GM13976 (cell line): Measurements from ENCODE around the gene CACNB4.

ENCODE experiments used
- DNase-seq: peaks from one replicate; pipeline ENCODE4 v3.0.0; 2012; ENCODE audit warnings: low spot score
- CTCF ChIP-seq: IDR thresholded peaks from 2 replicates; pipeline ENCODE4 v1.5.1; 2012; ENCODE audit warnings: borderline replicate concordance, mild to moderate bottlenecking; ENCODE audit not compliant: insufficient read depth; ENCODE audit errors: extremely low read depth, missing control alignments, control extremely low read depth
- in situ Hi-C: fragments of 300-500 bp; cut with MboI; formaldehyde crosslinking; loops from one replicate; pipeline ENCODE4 v1.12.0; 2022; ENCODE audit warnings: low sequenced_read_pairs, mixed read lengths, inconsistent platforms; ENCODE audit not compliant: unreplicated experiment

The CACNB4 gene

GRCh38 chr2:151823651-151824050 lies 275.2 kb downstream of the CACNB4 start:
- DNase-seq = no peak
- no peak for TF ChIP-seq CTCF
- in situ Hi-C loops = no loop called here

- DNase-seq = no peak
- in situ Hi-C loops = no loop called here
- TF ChIP-seq CTCF = no peak
Observed at GRCh38 chr2:151819920-151820319, 278.9 kb downstream of the CACNB4 start.

GRCh38 chr2:151817929-151818328 lies 280.9 kb downstream of the CACNB4 start:
- no peak for DNase-seq
- in situ Hi-C loops = no loop called here
- no peak for TF ChIP-seq CTCF

GRCh38 chr2:151816843-151817242 lies 282.0 kb downstream of the CACNB4 start:
- TF ChIP-seq CTCF = no peak
- no peak for DNase-seq
- in situ Hi-C loops = no loop called here

GRCh38 chr2:151815821-151816489 lies 282.9 kb downstream of the CACNB4 start:
- DNase-seq = no peak
- no peak for TF ChIP-seq CTCF
- in situ Hi-C loops = no loop called here

GRCh38 chr2:151810489-151810888 lies 288.4 kb downstream of the CACNB4 start:
- TF ChIP-seq CTCF = no peak
- in situ Hi-C loops = no loop called here

More at GRCh38 chr2:151810489-151810888, 288.4 kb downstream of the CACNB4 start:
- DNase-seq = no peak
